NCI-H1092 treated with DMSO at 0.1 percent for 48 hours (cell line): ENCODE results near the gene DIS3L2.

Source experiments
- DNase-seq: peaks from one replicate; lab custom pipeline; 2025; lab: John Stamatoyannopoulos, UW

DIS3L2 gene

DNA sequence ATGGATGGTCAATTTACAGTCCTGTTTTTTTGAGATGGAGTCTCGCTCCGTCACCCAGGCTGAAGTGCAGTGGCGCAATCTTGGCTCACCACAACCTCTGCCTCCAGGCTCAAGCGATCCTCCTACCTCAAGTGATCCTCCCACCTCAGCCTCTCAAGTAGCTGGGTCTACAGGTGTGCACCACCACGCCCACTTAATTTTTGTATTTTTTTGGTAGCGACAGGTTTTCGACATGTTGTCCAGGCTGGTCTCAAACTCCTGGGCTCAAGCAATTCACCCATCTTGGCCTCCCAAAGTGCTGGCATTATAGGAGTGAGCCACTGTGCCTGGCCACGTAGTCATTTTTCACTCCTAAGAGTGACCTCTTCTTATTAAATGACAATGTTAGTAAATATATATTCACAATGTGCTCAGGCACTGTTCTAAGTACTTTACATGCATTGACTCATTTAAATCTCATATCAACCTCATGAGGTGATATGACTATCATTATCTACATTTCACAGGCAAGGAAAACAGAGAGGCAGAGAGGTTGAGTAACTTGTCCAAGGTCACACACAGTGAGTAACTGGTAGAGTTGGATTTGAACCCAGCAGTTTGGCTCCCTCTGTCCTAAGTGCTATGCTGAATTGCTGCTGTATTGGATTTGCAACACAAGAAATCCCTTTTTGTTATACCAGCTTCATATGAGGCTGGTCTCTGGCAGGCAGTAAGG is 5.6 kb upstream of the DIS3L2 start:
- no peak for DNase-seq

DNA sequence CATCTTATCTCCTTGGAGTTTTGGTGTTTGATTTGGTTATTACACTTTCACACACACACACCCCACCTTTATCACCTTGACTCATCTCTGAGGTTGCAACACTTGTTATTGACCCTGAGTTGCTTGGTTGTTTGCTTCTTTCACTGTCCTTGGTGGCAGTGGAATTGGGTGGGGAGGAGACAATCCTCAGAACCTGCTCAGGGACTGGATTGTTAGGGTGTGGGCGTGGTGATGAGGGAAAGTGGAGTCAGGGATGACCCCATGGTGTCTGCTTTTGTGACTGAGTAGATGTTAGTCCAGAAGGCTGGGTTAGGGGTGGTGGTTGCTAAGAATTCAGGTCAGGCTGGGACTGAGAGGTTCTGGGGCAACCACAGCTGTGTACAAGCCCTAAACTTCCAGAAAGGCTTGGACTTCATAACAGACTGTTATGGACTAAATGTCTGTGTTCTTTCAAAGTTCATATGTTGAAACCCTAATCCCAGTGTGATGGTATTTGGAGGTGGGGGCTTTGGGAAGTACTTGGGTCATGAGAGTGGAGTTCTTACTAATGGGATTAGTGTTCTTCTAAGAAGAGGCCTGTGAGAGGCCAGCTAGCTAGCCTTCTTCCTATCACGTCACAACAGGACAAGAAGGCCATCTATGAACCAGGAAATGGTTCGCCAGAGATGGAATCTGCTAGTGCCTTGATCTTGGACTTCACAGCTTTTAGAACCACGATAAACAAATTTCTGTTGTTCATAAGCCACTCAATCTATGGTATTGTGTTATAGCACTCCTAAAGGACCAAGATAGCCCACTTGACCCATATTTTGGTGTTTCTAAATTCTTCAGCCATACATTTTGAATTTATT is 3.4 kb upstream of the DIS3L2 start:
- no peak for DNase-seq

DNA sequence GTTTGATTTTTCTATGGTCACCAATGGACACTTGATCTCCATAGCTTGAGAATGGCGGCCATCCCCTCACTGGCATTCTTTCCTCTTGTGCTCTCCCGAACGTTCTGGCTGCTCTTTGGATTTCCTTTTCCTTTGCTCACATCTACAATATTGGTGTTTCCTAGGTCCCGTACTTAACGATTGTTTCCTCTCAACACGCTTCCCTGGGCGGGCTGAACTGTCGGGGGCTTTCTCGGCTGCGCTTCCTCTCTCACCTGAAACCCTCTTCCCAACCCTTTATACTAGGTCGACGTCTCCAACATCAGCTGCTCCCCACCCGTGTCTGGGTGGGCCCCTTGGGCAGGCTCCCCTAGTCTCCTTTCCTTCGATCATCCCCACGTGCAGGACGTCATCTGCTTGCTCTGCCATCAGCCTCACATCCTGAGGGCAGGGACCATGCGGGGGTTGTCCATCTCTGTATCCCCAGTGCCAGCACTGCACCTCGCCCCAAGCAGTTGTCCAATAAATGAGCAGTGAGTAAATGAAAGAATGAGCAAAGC is 634 bp upstream of the DIS3L2 start:
- DNase-seq: no peak

DNA sequence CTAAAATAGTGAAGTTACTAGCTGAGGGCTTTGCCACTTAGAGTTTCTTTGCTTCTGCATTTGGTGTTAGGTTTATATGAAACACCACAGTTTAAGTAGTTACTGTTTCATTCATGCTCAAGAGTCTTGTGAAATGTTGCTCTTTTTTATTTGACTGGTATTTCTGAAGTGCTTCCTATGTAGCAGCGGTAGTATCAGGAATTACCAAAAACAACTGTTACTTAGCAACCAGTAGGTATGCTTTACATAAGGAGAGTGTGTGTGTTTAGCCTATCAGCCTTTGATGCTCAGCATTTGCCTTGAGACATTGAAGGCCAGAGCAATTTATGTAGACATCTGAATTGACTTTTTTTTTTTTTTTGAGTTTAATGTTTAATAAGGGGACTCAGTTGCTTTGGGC is 3.6 kb downstream of the DIS3L2 start:
- DNase-seq: no peak

DNA sequence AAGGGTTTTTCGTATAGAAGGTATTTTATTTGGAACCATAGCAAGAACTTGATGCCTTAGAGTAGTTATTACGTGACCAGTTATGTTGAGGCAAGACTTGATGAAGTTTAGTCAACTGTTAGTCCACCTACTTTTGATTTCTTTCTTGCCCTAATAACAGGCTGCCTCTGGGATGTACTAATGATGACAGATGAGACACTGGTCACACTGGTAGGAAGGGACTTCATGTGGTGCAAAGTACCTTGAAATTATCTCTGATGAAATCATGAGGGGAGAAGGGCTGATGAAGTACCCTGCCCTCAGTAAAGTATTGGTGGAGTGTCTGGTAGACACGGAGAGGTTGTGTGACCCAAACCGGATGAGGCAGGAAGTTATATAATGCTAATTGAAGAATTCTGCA is 5.4 kb downstream of the DIS3L2 start:
- DNase-seq: no peak

DNA sequence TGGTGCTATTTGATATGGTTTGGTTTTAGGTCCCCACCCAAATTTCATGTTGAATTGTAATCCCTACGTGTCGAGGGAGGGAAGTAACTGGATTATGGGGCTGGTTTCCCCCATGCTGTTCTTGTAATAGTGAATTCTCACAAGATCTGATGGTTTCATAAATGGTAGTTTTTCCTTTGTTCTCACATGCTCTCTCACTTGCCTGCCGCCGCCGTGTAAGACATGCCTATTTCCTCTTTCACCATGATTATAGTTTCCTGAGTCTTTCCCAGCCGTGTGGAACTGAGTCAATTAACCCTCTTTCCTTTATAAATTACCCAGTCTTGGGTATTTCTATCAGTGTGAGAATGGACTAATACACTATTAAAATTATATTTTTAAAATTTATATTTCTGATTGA is 7.3 kb downstream of the DIS3L2 start:
- no peak for DNase-seq

DNA sequence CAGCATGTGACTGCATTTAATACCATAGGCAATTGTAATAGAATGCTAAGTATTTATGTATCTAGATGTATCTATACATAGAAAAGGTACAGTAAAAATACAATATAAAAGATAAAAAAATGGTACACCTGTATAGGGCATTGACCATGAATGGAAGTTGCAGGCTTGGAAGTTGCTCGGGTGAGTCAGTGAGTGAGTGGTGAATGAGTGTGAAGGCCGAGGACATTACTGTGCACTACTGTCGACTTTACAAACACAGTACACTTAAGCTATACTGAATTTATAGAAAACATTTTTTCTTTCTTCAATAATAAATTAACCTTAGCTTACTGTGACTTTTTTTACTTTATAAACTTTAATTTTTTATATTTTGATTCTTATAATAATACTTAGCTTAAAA is 8.9 kb downstream of the DIS3L2 start:
- DNase-seq: no peak

DNA sequence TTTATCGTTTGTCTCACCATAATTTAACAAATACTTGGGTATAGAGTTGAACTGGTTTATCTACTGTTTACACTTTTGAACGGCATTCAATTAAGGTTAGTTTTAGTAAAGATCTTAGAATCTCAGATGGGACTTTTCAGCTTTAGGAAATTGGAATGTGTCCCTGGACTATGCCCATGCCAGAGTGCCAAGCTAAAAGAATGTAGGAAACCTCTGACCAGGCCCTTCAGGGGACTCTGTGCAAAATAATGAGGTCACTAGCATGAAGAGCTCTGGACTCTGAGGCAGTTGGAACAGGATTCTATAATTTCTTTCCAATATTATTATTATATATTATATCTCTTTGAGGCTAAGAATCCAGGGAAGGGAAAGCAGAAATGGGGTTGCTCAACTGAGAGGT is 13.5 kb downstream of the DIS3L2 start:
- no peak for DNase-seq

DNA sequence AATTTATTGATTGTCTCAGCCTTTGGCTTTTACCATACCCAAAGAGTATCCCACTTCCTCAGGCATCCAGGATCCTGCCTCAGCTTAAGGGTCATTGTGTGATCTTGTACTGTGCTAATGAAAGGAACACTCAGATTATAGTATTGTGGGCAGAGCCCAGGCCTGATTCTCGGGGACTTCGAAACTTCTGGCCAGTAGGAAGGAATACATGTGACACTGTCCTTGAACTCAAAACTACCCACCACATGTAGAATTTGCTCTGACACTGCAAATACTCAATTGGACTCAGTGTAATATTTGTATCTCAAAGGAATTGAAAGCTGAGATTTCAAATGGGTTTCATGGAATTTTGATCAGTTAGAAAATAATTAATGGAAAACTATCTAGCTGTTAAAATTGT is 15.9 kb downstream of the DIS3L2 start:
- DNase-seq: no peak

DNA sequence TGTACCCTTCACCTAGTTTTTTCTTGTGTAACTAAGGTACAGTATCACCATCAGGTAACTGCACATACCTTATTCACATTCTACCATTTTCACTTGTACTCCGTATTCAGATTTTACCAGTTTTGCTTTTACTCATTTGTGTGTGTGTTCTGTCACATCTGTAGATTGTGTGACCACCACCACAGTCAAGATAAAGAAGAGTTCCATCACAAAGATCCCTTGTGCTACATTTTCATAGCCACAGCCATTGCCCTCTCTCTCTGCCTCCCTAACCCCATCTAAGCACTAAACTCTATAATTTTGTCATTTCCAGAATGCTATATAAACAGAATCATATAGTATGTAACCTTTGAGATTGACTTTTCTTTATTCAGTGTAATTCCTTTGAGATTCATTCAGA is 23.5 kb downstream of the DIS3L2 start:
- DNase-seq: no peak

DNA sequence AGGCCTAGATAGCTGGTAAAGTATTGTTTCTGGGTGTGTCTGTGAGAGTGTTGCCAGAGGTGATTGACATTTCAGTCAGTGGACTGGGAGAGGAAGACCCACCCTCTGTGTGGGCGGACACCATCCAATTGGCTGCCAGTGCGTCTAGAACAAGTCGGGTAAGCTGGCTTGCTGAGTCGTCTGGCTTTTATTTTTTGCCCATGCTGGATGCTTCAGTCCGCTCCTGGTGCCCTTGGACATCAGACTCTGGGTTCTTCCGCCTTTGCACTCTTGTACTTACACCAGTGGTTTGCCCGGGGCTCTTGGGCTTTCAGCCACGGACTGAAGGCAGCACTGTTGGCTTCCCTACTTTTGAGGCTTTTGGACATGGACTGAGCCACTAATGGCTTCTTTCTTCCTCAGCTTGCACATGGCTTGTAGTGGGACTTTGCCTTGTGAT is 24.3 kb downstream of the DIS3L2 start:
- DNase-seq: no peak

DNA sequence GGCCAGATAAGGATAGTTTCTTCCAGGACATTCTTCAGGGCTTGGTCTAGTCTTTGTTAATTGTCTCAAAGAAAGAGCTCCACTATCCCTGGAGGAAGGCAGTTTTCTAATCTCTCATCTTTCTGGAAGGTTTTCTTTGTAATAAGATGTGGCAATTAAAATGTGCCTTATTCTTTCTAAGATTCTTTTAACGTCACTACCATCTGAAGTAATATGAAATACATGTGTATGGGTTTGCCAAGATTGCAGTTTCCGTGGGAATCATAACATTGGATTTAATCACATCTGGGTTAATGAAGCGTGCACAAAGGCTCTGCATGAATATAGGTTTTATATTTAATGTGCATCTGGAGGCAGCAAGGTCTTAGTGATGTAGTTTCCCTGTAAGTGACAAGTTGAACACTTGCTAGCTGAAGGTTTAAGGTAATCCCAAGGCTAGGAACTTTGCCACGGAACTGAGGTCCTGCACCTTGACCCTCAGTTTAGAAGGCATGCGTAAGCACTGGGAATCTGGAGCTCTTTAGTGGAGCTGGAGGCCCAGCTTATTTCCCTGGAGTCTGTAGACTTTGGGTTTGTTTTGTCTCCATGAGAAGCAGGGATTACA is 25.7 kb downstream of the DIS3L2 start:
- no peak for DNase-seq

DNA sequence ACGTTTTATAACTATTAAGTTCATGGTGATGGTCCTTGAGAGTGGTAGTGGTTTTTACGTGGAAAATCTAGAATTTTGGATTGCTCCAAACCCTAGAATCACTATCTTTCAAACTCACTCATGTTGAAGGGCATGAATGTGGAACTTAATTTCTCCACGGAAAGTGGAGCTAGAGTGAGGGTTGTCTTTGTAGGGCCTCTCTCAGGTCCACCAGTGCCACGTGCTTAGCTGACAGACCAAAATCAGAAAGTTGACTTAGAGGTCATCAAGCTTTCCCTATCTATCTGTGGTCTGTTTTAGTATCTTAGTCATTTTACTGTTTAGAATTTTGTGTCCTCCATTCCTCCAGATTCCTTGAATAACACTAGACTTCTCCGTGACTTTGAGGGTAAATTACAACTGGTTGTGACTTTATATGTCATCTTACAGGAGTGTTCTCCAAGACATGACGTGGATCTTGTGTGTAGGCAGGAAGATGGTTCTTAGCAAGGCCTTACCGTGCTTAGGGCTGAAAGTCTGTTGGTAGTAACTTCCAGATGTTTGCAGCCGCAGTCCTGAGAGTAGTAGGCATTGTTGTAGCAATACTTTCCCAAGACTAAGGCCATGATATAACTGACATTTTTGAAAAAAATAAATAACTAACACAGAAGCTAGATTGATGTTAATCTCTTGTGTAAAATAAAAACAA is 26.8 kb downstream of the DIS3L2 start:
- no peak for DNase-seq

DNA sequence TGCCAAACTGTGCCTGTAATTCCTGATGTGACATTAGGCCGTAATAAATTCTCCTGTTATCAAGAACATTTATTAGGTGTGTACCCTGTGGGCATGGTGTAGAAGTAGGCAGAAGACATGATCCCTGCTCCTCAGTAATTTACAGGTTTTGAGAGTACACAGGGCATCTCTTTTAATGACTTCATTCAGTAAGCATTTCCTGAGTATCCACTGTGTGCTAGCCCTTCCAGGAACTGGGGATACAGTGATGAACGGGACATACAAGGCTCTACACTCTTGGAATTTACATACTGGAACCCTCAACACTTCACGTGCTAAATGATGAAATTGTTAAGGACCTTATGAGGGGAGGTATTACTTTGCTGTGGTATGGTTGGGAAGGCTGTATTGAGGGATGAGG is 30.2 kb downstream of the DIS3L2 start:
- DNase-seq: no peak

DNA sequence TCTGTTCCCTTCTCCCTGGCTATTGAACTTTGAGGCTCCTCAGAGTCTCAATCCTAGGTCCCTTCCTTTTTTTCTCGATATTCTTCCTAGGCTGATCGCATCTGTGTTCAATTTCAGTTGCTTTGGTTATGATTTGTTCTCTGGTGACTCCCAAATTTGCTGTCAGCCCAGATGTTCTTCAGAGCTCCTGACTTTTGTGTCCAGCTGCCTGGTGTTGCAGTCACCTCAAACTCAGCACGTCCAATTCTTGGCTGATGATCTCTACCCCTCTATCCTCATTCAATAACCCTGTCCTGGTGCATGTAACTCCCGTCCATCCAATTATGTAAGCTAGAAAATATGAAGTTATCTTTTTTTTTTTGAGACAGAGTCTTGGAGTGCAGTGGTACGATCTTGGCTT is 31.4 kb downstream of the DIS3L2 start:
- DNase-seq: no peak

DNA sequence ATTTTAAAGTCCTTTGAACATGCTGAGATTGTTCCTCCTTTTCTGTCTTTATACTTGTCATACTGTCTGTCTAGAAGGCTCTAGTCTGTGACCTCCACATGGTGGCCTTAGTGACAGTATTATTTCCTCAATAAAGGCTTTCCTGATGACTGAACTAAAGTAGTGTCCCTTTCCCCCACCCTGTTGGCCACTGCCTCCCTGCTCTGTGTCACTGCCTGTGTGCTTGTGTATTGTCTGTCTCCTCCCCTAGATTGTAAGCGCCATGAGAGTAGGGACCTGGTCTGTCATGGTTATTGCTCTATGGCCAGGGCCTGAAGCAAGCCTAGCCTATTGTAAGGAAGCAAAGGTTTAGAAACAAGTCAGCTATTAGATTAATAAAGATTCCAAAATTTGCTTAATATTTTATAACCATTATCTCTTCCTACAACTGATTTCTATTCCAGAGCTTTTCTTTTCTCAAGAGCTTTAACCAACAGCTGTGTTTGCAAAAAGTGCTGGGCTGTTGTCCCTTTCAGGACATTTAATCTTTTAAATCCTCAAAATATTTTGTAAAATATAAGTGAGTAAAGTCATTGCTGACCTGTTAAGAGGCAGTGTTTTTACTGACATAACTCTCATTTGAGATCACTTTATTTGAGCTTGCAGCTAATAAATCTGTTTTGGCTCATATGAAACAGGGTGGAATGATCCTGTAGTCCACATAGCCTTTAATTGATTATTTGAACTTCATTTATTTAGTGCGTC is 35.5 kb downstream of the DIS3L2 start:
- no peak for DNase-seq

DNA sequence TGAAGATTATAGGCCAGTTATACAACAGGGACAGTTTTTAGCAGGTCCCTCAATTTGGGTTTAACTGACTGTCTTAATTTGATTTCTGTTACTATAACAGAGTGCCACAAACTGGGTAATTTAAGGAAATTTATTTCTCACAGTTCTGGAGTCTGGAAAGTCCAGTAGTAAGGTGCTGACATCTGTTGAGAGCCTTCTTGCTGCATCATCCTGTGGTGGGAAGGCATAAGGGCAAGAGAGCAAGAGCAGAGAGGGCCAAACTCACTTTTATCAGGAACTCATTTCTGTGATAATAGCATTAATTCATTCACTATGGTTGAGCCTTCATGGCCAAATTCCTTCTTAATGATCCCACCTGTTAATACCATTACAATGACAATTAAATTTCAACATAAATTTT is 36.5 kb downstream of the DIS3L2 start:
- DNase-seq: no peak

DNA sequence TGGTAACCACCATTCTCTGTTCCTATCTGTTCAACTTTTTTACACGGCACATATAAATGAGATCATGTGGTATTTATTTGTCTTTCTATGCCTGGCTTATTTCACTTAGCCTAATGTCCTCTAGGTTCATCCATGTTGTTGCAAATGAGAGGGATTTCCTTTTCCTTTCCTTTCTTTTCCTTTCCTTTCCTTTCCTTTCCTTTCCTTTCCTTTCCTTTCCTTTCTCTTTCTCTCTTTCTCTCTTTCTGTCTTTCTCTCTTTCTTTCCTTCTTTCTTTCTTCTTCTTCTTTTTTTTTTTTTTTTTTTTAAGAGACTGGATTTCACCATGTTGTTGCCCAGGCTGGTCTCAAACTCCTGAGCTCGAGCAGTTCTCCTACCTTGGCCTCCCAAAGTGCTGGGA is 38.9 kb downstream of the DIS3L2 start:
- DNase-seq: no peak

DNA sequence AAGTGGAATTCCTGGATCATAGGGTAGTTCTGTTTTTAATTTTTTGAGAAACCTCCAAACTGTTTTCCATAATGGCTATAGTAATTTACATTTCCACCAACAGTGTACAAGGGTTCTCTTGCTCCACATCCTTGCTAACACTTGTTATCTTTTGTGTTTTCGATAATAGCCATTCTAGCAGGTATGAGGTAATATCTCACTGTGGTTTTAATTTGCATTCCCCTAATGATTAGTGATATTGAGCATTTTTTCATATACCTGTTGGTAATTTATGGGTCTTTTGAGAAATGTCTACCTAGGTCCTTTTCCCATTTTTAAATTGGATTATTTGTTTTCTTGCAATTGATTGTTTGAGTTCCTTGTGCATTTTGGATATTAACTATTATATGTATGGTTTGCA is 39.6 kb downstream of the DIS3L2 start:
- no peak for DNase-seq

DNA sequence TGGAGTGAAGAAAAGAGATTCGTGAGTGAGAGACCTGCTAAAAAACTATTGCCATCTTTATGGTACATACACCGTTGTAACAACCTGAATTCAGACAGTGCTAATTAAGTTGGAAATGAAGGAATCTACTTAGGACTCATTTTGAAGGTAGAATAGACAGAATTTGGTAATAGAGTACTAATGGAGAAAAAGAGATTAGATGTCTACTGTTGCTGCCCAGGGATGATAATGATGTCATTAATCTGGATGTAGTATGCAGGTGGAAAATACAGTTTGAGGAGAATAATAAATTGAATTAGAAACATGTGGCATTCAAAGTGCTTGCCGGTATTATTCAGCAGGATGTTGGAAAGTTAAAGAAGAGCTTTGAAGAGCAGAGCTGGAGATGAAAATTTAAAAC is 44.7 kb downstream of the DIS3L2 start:
- DNase-seq: no peak

DNA sequence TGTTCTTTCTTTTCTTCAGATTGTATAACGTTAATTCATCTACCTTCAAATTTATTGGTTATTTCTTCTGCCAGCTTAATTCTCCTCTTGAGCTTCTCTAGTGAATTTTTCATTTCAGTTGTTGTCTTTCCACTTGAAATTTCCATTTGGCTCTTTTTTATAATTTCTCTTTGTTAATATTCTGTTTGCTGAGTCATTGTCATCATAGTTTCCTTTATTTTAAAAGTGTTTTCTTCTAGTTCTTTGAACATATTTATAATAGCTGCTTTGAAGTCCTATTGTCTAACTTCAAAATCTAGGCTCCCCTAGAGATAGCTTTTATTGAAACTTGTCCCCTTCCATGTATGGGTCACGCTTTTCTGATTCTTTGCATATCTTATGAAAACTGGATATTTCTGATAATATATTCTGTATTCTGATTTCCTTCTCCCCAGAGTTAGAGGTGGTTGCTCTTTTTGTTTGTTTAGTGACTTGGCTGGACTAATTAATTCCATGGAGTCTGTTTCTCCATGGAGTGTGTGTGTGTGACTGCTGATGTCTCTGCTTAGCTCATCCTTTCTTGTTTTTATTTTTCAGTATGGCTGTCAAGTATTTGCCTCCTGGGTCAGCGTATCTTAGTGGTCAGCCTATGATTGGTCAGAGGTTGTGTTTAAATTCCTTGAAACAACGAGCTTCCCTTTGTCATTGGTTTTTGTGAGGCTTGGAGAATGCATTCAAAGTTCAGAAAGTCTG is 47.6 kb downstream of the DIS3L2 start:
- no peak for DNase-seq
